H4 (cell line): ENCODE results near the gene IRS2. TPM values are rescaled to one million over a fixed set of nuclear protein-coding genes. Genes with fewer than 3 reads are reported as not detected.
"Not testable (repeated sequence)": the region's sequence is repeated elsewhere in the genome, so short reads cannot be mapped to it uniquely, and the experiment has no call there.

Source experiments
- DNase-seq: peaks from one replicate; pipeline ENCODE4 v3.0.0-alpha.2; 2015; ENCODE audit warnings: low spot score
- total RNA-seq: library from RNA; depleted of rRNA; stranded (reverse); fragments of >200 nt; shearing (Covaris generic); gene quantifications from 2 replicates; pipeline ENCODE4 v1.2.3, GENCODE V29; 2014

Gene IRS2
- total RNA-seq, 1 experiment from 2014 or later, result 0.45 TPM

GRCh38 chr13:109733550-109733949 is 52.8 kb downstream of the IRS2 start:
- DNase-seq, result no peak

GRCh38 chr13:109732470-109733170 is 53.8 kb downstream of the IRS2 start:
- DNase-seq, result not testable (repeated sequence)

GRCh38 chr13:109730812-109731335 is 55.5 kb downstream of the IRS2 start:
- no peak for DNase-seq

GRCh38 chr13:109728791-109729731 is 57.3 kb downstream of the IRS2 start:
- DNase-seq, result no peak

GRCh38 chr13:109728061-109728460 is 58.3 kb downstream of the IRS2 start:
- no peak for DNase-seq

- DNase-seq, result no peak
Observed at GRCh38 chr13:109727251-109727650, 59.1 kb downstream of the IRS2 start.

GRCh38 chr13:109725995-109726637 is 60.3 kb downstream of the IRS2 start:
- DNase-seq, result no peak

GRCh38 chr13:109725297-109725696 is 61.1 kb downstream of the IRS2 start:
- no peak for DNase-seq

GRCh38 chr13:109724603-109725002 is 61.8 kb downstream of the IRS2 start:
- DNase-seq, result no peak

GRCh38 chr13:109723046-109723445 is 63.3 kb downstream of the IRS2 start:
- no peak for DNase-seq

GRCh38 chr13:109722068-109722467 is 64.3 kb downstream of the IRS2 start:
- no peak for DNase-seq

GRCh38 chr13:109720758-109721184 is 65.6 kb downstream of the IRS2 start:
- no peak for DNase-seq

GRCh38 chr13:109719962-109720646 is 66.3 kb downstream of the IRS2 start:
- DNase-seq, result no peak

GRCh38 chr13:109718726-109719125 is 67.7 kb downstream of the IRS2 start:
- no peak for DNase-seq

GRCh38 chr13:109717686-109718085 is 68.7 kb downstream of the IRS2 start:
- DNase-seq, result no peak

GRCh38 chr13:109715902-109716301 is 70.5 kb downstream of the IRS2 start:
- DNase-seq, result peak; percentile 29

GRCh38 chr13:109713681-109714080 is 72.7 kb downstream of the IRS2 start:
- no peak for DNase-seq

GRCh38 chr13:109712124-109712722 is 74.2 kb downstream of the IRS2 start:
- DNase-seq, result no peak

GRCh38 chr13:109707742-109708617 is 78.4 kb downstream of the IRS2 start:
- no peak for DNase-seq
